ENCODE results near the gene POU2AF3.

POU2AF3 gene

GRCh38 chr11:111353776-111354600 is 55.6 kb downstream of the POU2AF3 start:
- no peak for DNase-seq

GRCh38 chr11:111354601-111354891 is 56.2 kb downstream of the POU2AF3 start:
- no peak for DNase-seq

DNA sequence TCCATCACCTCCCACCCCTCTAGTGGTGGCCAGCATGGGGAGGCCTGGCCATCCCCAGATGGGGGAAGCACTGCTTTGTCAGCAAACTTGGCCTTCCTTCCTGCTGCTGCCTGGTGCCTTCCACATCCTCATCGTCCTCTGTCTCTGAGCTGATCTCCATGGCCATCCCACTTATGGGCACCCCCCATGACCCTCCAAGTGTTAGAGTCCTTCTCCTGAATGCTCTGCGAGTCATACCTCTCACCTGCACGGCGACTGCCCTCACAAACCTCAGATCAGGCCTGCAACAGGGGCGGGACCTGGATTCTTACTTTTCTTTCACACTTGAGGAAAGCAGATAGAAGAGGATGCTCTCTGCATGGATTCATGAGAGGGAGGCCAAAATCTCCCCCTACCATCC is 56.8 kb downstream of the POU2AF3 start:
- no peak for DNase-seq

- DNase-seq, result no peak
Measured at GRCh38 chr11:111355956-111356659, 57.8 kb downstream of the POU2AF3 start.

DNA sequence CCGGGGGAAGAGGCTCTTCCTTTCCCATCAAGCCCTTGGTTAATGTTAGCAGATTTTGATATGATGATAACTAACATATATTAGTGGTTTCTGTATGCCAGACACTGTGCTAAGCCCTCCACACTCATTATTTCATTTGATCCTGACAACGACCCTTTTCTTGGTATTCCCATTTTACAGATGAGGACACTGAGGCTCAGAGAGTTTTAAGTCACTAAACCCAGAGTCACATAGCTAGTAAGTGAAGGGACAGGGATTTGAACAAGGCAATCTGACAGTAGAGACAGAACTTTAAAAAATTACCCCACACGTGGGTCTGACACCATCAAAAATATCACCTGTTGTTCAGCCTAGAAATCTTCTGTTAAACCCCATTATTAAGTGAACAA is 58.3 kb downstream of the POU2AF3 start:
- no peak for DNase-seq

GRCh38 chr11:111357150-111358037 is 59.0 kb downstream of the POU2AF3 start:
- no peak for DNase-seq
